Activated effector memory CD4-positive, alpha-beta T cell treated with Interleukin-2 at 50 U/mL for 16 hours (primary cell): ENCODE measurements around the gene SUGP2.
A peak's percentile ranks its signal among the peaks of the same experiment; 100 is the strongest.

Experiments used
- DNase-seq: peaks from one replicate; pipeline ENCODE4 v3.0.0-alpha.2; 2020

Gene SUGP2

GRCh38 chr19:19059018-19059836 is 25.9 kb upstream of the SUGP2 start:
- DNase-seq, result no peak

GRCh38 chr19:19057720-19058119 is 24.4 kb upstream of the SUGP2 start:
- DNase-seq, result no peak

GRCh38 chr19:19057317-19057716 is 24.0 kb upstream of the SUGP2 start:
- DNase-seq, result no peak

- no peak for DNase-seq
These were observed 23.4 kb upstream of the SUGP2 start for GRCh38 chr19:19056636-19057275.

GRCh38 chr19:19055701-19056100 is 22.4 kb upstream of the SUGP2 start:
- DNase-seq, result no peak

GRCh38 chr19:19054939-19055440 is 21.7 kb upstream of the SUGP2 start:
- no peak for DNase-seq

- no peak for DNase-seq
These were observed 21.1 kb upstream of the SUGP2 start for GRCh38 chr19:19054315-19054938.

- peak; percentile 31 for DNase-seq
These were observed 20.4 kb upstream of the SUGP2 start for GRCh38 chr19:19053508-19054314.

GRCh38 chr19:19052921-19053320 is 19.6 kb upstream of the SUGP2 start:
- DNase-seq, result no peak

GRCh38 chr19:19051478-19052213 is 18.3 kb upstream of the SUGP2 start:
- DNase-seq, result no peak

GRCh38 chr19:19050731-19051130 is 17.4 kb upstream of the SUGP2 start:
- DNase-seq, result no peak

- DNase-seq, result no peak
These were observed 16.8 kb upstream of the SUGP2 start for GRCh38 chr19:19050104-19050503.

- DNase-seq, result no peak
These were observed 16.1 kb upstream of the SUGP2 start for GRCh38 chr19:19049406-19049805.

GRCh38 chr19:19043881-19044280 is 10.6 kb upstream of the SUGP2 start:
- no peak for DNase-seq

- DNase-seq, result no peak
These were observed 10.2 kb upstream of the SUGP2 start for GRCh38 chr19:19043481-19043880.

- no peak for DNase-seq
These were observed 9.5 kb upstream of the SUGP2 start for GRCh38 chr19:19042732-19043280.

- DNase-seq, result no peak
These were observed 7.1 kb upstream of the SUGP2 start for GRCh38 chr19:19040417-19040816.

- DNase-seq, result no peak
These were observed 6.6 kb upstream of the SUGP2 start for GRCh38 chr19:19039901-19040300.

GRCh38 chr19:19034204-19034624 is 897 bp upstream of the SUGP2 start:
- peak; percentile 57 for DNase-seq

- DNase-seq, result no peak
These were observed 216 bp downstream of the SUGP2 start for GRCh38 chr19:19033176-19033425.

GRCh38 chr19:19032420-19033175 is 719 bp downstream of the SUGP2 start:
- peak; percentile 6 for DNase-seq
